Measurements from ENCODE around the gene SPATA1.

SPATA1 gene

GRCh38 chr1:84611796-84612195, 105.6 kb downstream of the SPATA1 start:
- H3K4me3 ChIP-seq (replicated peaks in 1 of 2; ENCODE audit: low read depth in 2 of 2, low read length in 2 of 2), result no peak overlapping the region
- no peak for TF ChIP-seq CTCF (IDR thresholded peaks at IDR 0.05; ENCODE audit: low read depth, low read length)
- peak; percentile 36 to 72 for DNase-seq (ENCODE audit: low read depth in 2 of 2)

DNA sequence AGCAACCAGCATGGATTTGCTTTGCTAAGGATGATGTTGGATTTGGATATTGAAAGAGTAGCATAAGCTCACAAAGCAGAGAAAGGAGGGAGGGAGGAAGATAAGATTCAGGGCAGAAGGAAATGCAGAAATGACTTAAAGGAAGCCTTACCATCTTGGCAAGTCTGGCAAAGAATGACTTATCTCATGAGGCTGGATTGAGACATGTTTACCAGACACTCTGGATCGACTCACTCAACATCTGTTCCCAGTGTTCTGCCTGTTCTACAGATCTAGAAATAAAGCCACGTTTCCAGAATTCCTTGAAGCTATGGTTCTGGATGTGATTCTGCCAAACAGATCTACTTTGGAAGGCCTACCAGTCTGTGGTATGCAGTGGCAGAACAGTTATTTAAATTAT, 106.8 kb downstream of the SPATA1 start:
- peak; percentile 45 to 56 for DNase-seq (ENCODE audit: low read depth in 2 of 2)
- no peak for TF ChIP-seq CTCF (IDR thresholded peaks at IDR 0.05; ENCODE audit: low read depth, low read length)
- no peak overlapping the region for H3K4me3 ChIP-seq (replicated peaks in 1 of 2; ENCODE audit: low read depth in 2 of 2, low read length in 2 of 2)

- no peak for TF ChIP-seq CTCF (IDR thresholded peaks at IDR 0.05; ENCODE audit: low read depth, low read length)
- DNase-seq (ENCODE audit: low read depth in 2 of 2), result no peak
- no peak overlapping the region for H3K4me3 ChIP-seq (replicated peaks in 1 of 2; ENCODE audit: low read depth in 2 of 2, low read length in 2 of 2)
Measured at GRCh38 chr1:84613887-84614286, 107.7 kb downstream of the SPATA1 start.

DNA sequence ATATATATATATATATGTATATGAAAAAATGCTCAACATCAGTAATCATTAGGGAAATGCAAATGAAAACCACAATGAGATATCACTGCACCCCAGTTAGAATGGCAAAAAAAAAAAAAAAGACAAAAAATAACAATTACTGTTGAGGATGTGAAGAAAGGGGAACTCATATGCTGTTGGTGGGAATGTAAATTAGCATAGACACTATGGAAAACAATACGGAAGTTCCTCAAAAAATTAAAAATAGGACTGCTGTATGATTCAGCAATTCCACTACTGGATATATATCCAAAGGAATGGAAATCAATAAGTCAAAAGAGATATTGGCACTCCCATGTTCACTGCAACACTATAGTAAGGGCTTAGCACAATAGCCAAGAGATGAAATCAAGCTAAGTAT, 109.6 kb downstream of the SPATA1 start:
- DNase-seq (ENCODE audit: low read depth in 2 of 2), result no peak
- no peak for TF ChIP-seq CTCF (IDR thresholded peaks at IDR 0.05; ENCODE audit: low read depth, low read length)

More for the DNA sequence above, 109.6 kb downstream of the SPATA1 start:
- no peak overlapping the region for H3K4me3 ChIP-seq (replicated peaks in 1 of 2; ENCODE audit: low read depth in 2 of 2, low read length in 2 of 2)

Data from cardiac fibroblast (primary cell).